HG03457 (cell line): ENCODE results near the gene ZNF93.
"Not testable (repeated sequence)": the region's sequence is repeated elsewhere in the genome, so short reads cannot be mapped to it uniquely, and the experiment has no call there.

Experiments
- ATAC-seq: cut with Tn5 transposase; IDR thresholded peaks from one replicate; pipeline ENCODE4 v1.9.1; 2021; ENCODE audit warnings: moderate number of reproducible peaks; ENCODE audit not compliant: unreplicated experiment

ZNF93 gene

DNA sequence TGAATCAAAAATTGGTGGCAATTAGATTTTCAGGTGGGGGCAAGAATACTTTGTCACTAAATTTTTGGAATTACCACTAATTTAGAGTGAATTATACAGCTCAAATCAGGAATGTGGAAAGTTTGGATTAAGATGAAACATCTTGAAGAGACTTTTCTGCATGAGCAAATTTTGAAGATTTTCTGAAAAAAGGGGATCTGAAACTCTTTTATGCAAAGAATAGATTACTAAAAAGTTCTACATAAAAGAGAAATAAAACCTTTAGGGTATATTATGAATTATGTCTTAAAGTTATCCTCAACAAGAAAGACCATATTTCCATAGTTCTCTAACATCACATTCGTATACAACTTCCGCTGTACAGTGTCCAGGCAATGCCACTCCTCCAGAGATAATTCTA lies 36.7 kb downstream of the ZNF93 start:
- no peak for ATAC-seq

GRCh38 chr19:19938449-19938848 lies 37.7 kb downstream of the ZNF93 start:
- no peak for ATAC-seq

GRCh38 chr19:19943848-19944582 lies 43.3 kb downstream of the ZNF93 start:
- ATAC-seq: no peak

DNA sequence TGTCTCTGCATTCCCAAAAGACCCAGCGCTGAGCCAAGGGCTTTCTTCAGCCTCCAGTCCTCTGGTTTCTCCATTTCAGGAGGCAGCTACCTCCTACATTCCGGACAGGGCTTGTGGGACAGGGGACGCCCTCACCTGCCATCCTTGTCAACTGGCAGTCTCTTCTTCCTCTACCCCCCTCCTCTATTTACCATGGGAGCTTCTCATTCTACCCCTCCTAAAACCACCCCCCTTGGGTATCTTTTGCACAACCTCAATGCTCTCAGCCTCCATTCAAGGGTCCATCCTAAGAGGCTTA lies 43.8 kb downstream of the ZNF93 start:
- no peak for ATAC-seq

- ATAC-seq: no peak
These were observed 45.5 kb downstream of the ZNF93 start for GRCh38 chr19:19946226-19946625.

- no peak for ATAC-seq
These were observed 48.1 kb downstream of the ZNF93 start for GRCh38 chr19:19948800-19949199.

- no peak for ATAC-seq
These were observed 54.5 kb downstream of the ZNF93 start for GRCh38 chr19:19955208-19955607.

- ATAC-seq: no peak
These were observed 55.8 kb downstream of the ZNF93 start for GRCh38 chr19:19956434-19957075.

DNA sequence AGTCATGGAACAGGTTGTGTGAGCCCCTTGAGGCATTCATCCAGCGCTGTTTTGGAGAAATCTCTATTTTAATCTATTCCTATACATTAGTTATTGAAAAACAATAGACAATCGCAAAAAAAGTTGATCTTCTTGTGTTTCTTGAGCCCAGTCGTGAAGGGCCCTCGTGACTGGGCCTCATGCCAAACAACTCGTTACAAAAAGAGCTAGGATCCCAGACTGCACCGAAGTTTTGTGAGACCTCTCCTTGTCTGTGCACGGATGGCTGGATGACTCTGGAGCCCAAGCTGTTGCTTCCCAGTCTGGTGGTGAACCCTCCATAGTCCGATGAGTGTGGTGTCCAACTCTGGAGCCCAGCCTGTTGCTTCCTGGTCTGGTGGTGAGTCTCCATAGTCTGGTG lies 57.0 kb downstream of the ZNF93 start:
- not testable (repeated sequence) for ATAC-seq

GRCh38 chr19:19959151-19959799 lies 58.5 kb downstream of the ZNF93 start:
- not testable (repeated sequence) for ATAC-seq

DNA sequence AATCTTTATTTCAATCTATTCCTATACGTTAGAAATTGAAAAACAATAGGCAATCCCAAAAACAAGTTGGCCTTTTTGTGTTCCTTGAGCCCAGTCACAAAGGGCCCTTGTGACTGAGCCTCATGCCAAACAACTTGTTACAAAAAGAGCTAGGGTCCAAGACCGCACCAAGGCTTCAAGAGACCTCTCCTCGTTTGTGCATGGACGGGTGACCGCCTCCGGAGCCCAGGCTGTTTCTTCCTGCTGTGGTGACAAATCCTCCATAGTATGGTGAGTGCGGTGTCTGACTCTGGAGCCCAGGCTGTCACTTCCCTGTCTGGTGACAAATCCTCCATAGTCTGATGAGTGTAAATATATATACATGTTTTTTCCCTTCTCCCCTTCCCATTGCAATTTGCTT lies 63.7 kb downstream of the ZNF93 start:
- no peak for ATAC-seq

GRCh38 chr19:19966126-19966525 lies 65.4 kb downstream of the ZNF93 start:
- not testable (repeated sequence) for ATAC-seq

- no peak for ATAC-seq
These were observed 66.1 kb downstream of the ZNF93 start for GRCh38 chr19:19966862-19967261.
